MCF 10A (cell line): ENCODE results near the gene HSD17B2. TPM values are rescaled to one million over a fixed set of nuclear protein-coding genes. Genes with fewer than 3 reads are reported as not detected.

Experiments used
- BruUV-seq: library from RNA; stranded (reverse); fragments of 400-500 nt; replicated peaks from 2 replicates; lab custom pipeline; 2021; lab: Mats Ljungman, UMichigan
- CTCF ChIA-PET: fragments of 300-600 bp; sonication (Branson Sonifier 250); formaldehyde crosslinking; extraction: SDS; loops from one replicate; lab custom pipeline; 2021; ENCODE audit warnings: antibody characterized with exemption, inconsistent platforms; lab: Yijun Ruan, JAX
- POLR2A ChIA-PET: fragments of 300-600, 350-650 bp; sonication (Branson Sonifier 250); formaldehyde crosslinking; extraction: SDS; loops from one replicate; lab custom pipeline; 2020; ENCODE audit warnings: antibody characterized with exemption, inconsistent platforms; lab: Yijun Ruan, JAX
- DNase-seq: peaks from one replicate; pipeline ENCODE4 v3.0.0-alpha.2; 2018; ENCODE audit not compliant: unreplicated experiment
- H3K27ac Mint-ChIP-seq: one replicate; pipeline ENCODE4 v1.8.0; 2022; ENCODE audit warnings: mild to moderate bottlenecking, low read depth, mixed read lengths; ENCODE audit not compliant: unreplicated experiment
- H3K27me3 Mint-ChIP-seq: one replicate; pipeline ENCODE4 v1.8.0; 2022; ENCODE audit warnings: mixed read lengths; ENCODE audit not compliant: insufficient read depth, unreplicated experiment
- H3K36me3 Mint-ChIP-seq: one replicate; pipeline ENCODE4 v1.8.0; 2022; ENCODE audit warnings: mild to moderate bottlenecking, moderate library complexity, mixed read lengths; ENCODE audit not compliant: insufficient read depth, unreplicated experiment
- H3K4me1 Mint-ChIP-seq: one replicate; pipeline ENCODE4 v1.8.0; 2022; ENCODE audit warnings: mixed read lengths; ENCODE audit not compliant: insufficient read depth, unreplicated experiment
- H3K4me3 Mint-ChIP-seq: one replicate; pipeline ENCODE4 v1.8.0; 2022; ENCODE audit warnings: mild to moderate bottlenecking, moderate library complexity, mixed read lengths; ENCODE audit not compliant: unreplicated experiment
- H3K9me3 Mint-ChIP-seq: one replicate; pipeline ENCODE4 v1.8.0; 2022; ENCODE audit warnings: mixed read lengths; ENCODE audit not compliant: unreplicated experiment
- CTCF ChIP-seq: fragments of 200-600 bp; IDR thresholded peaks from one replicate; pipeline ENCODE4 v1.8.0; 2022; ENCODE audit warnings: antibody characterized with exemption, mild to moderate bottlenecking; ENCODE audit not compliant: unreplicated experiment
- intact Hi-C: fragments of 100-400 bp; cut with micrococcal nuclease; formaldehyde crosslinking; loops from 2 replicates; pipeline ENCODE4 v1.14.1; 2022
- total RNA-seq: library from RNA; stranded (reverse); gene quantifications from 2 replicates; pipeline ENCODE4 v1.2.3, GENCODE V29; 2022

The HSD17B2 gene
- total RNA-seq, 1 experiment from 2014 or later = 0.93 TPM

- no peak overlapping the region for H3K27ac Mint-ChIP-seq
- H3K4me3 Mint-ChIP-seq = no peak overlapping the region
- no TSS peak for BruUV-seq
- DNase-seq = no peak
- intact Hi-C loops = no loop called here
- POLR2A ChIA-PET = no interaction called here
- TF ChIP-seq CTCF = no peak
- H3K4me1 Mint-ChIP-seq = peaks cover 7% of the 10 kb centered on the region
- no peaks in the 10 kb centered on the region for H3K9me3 Mint-ChIP-seq
- CTCF ChIA-PET = interaction anchor here (0.8 to 0.9 kb wide), 2 partner anchors 99 to 523 kb away, joined by 3 read pairs; no protein-coding TSS in a partner anchor
- peaks cover 18% of the 10 kb centered on the region for H3K27me3 Mint-ChIP-seq
- no peaks in the 10 kb centered on the region for H3K36me3 Mint-ChIP-seq
These were observed 17.0 kb upstream of the HSD17B2 start for GRCh38 chr16:82017911-82018568.

- Mint-ChIP-seq H3K9me3 (no peaks in the 10 kb centered on the region), H3K4me1 (peaks cover 7% of the 10 kb centered on the region), H3K36me3 (no peaks in the 10 kb centered on the region), H3K27me3 (peaks cover 18% of the 10 kb centered on the region), H3K27ac (no peak overlapping the region), H3K4me3 (no peak overlapping the region)
- TF ChIP-seq CTCF = no peak
- no TSS peak for BruUV-seq
- ChIA-PET POLR2A (no interaction called here), CTCF (no interaction called here)
- DNase-seq = no peak
- intact Hi-C loops = no loop called here
These were observed 15.5 kb upstream of the HSD17B2 start for GRCh38 chr16:82019535-82019934.

GRCh38 chr16:82020051-82020450 is 15.0 kb upstream of the HSD17B2 start:
- Mint-ChIP-seq H3K4me3 (no peak overlapping the region), H3K27me3 (peaks cover 18% of the 10 kb centered on the region), H3K36me3 (no peaks in the 10 kb centered on the region), H3K9me3 (no peaks in the 10 kb centered on the region), H3K4me1 (peaks cover 7% of the 10 kb centered on the region), H3K27ac (no peak overlapping the region)
- TF ChIP-seq CTCF = no peak
- BruUV-seq = no TSS peak
- intact Hi-C loops = no loop called here
- POLR2A ChIA-PET = no interaction called here
- CTCF ChIA-PET = interaction anchor here (0.7 kb wide), 1 partner anchor 210 kb away, joined by 3 read pairs; no protein-coding TSS in a partner anchor
- no peak for DNase-seq

GRCh38 chr16:82023206-82023605 is 11.8 kb upstream of the HSD17B2 start:
- H3K27ac Mint-ChIP-seq = no peak overlapping the region
- no peak for DNase-seq
- no peaks in the 10 kb centered on the region for H3K9me3 Mint-ChIP-seq
- no peaks in the 10 kb centered on the region for H3K4me1 Mint-ChIP-seq
- intact Hi-C loops = no loop called here
- no peak for TF ChIP-seq CTCF
- no peak overlapping the region for H3K4me3 Mint-ChIP-seq
- H3K36me3 Mint-ChIP-seq = no peaks in the 10 kb centered on the region
- peaks cover 18% of the 10 kb centered on the region for H3K27me3 Mint-ChIP-seq
- no TSS peak for BruUV-seq
- CTCF ChIA-PET = interaction anchor here (0.6 kb wide), 1 partner anchor 499 kb away, joined by 4 read pairs; no protein-coding TSS in a partner anchor
- POLR2A ChIA-PET = no interaction called here
